T-helper 1 cell (primary cell): ENCODE data around the gene SLC9A4.
"Not testable (repeated sequence)": the region's sequence is repeated elsewhere in the genome, so short reads cannot be mapped to it uniquely, and the experiment has no call there.

Source experiments
- DNase-seq, 5 donors: peaks; one replicate each; pipeline ENCODE4 v3.0.0-alpha.2; 2012 to 2020

SLC9A4 gene

DNA sequence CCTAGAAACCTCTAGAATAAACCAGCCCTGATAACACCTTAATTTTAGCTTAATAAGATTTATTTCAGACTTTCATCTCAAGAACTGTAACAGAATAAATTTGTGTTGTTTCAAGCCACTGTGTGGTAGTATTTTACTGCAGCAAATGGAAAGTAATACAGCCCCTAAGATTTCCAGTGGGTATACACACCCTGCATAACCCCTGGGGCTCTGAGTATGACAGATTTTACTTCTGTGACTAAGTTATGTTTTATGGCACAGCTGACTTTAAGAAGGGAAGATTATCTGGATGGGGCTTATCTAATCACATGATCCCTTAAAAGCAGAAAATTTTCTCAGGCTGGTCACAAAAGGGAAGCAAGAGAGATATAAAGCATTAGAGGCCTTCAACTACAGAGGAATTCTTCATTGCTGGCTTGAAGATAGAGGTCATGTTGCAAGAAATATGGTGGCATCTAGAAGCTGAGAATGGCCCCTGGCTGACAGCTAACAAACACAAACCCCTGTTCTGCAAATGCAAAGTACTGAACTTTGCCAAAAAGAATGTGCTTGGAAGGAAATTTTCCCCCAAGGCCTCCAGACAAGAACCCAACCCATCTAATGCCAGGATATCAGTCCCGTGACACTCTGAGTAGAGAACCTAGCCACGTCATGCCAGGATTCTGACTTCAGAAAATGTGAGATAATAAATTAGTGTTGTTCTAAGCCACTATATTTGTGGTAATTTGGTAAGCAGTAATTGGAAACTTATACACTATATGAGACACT is 78.5 kb downstream of the SLC9A4 start:
- DNase-seq = no peak

DNA sequence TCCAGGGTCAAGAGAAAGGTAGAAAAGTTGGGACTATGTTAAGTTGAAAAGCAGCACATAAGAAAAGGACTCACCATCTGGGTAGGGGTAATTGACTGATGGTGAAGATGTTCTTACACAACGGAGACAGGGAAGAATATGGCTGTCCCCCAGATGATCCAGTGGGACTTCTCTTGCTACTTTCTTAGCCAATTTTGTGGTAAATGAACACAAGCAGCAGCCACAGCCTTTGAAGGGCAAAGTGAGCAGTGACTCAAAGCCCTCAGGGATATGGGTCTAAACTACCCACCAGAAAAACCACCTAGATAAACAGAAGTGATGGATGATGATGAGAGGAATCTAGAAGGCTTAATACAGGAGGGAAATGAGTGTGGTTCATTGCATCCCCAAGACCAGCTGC is 80.6 kb downstream of the SLC9A4 start:
- no peak for DNase-seq

DNA sequence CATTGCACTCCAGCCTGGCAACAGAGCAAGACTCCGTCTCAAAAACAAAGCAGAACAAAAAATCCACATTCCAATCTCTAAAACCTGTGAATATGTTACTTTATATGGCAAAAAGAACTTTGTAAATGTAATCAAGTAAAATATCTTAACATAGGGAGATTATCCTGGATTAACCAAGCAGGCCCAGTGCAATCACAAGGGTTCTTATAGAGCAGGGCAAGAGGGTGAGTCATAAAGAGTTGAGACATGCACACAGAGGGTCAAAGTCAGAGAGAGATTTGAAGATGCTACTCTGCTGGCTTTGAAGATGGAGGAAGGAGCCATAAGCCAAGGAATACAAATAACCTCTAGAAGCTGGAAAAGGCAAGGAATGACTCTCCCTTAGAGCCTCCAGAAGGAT is 85.4 kb downstream of the SLC9A4 start:
- DNase-seq = no peak

DNA sequence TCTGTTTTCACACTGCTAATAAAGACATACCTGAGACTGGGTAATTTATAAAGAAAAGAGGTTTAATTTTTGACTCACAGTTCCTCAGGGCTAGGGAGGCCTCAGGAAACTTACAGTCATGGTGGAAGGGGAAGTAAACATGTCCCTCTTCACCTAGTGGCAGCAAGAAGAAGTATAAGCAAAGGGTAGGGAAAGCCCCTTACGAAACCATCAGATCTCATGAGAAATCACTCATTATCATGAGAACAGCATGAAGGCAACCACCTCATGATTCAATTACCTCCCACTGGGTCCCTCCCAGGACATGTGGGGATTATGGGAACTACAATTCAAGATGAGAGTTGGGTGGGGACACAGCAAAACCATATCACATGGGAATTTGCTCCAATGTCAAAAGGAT is 89.5 kb downstream of the SLC9A4 start:
- DNase-seq = not testable (repeated sequence)

DNA sequence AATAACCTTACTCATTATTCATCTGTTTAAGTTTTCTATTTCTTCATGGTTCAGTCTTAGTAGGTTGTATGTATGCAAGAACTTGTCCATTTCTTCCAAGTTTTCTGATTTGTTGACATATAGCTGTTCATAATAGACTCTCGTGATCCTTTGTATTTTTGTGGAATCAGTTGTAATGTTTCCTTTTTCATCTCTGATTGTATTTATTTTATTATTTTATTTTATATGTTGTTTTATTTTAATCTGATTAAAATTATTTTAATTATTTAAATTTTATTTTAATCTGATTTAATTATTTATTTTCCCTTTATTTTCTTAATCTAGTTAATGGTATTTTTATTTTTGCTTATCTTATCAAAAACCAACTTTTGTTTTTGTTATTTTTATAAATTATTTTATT is 102.9 kb downstream of the SLC9A4 start:
- no peak for DNase-seq

DNA sequence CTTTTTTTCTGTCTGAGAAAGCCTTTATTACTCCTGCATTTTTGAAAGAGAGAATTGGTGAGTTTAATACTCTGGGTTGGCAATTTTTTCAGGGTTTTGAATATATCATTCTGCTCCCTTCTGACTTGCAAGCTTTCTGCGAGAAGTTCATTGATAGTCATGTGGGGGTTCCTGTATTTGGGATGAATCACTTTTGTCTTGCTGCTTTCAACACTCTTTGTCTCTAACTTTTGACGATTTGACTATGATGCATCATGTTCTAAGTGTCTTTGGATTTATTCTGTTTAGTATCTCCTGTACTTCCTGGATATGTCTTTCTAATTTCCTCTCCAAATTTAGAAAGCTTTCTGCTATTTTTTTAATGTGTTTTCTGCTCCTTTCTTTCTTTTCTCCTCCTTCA is 105.3 kb downstream of the SLC9A4 start:
- DNase-seq = no peak

DNA sequence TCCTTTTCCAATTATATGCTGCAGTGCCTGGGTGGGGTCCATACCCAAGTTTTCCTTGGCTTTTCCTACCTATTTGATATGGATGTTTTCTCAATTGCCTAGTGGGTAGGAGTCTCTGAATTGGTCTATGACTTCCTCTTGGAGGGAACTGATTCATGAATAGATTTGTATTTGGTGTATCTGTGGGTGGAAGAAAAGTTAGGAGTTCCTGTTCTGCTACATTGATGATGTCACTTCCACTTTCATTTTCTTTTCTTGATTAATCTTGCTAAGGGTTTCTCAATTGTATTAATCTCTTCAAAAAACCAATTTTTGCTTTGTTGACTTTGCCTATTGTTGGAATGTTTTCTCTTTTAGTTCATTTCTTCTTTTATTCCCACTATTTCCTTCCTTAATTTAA is 108.9 kb downstream of the SLC9A4 start:
- no peak for DNase-seq

DNA sequence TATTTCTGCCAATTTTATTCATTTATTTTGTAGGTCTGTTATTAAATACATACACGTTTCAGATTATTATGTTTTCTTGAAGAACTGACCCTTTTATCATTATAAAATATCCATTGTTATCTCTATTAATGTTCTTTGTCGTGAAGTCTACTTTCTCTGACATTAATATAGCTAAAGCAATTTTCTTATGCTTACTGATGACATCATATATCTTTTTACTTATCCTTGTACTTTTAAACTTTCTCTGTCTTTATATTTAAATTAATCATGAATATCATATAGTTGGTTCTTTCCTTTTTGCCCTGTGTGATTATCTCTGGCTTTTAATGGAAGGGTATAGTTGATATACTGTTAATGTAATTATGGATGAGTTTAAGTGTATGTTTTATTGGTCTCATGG is 109.8 kb downstream of the SLC9A4 start:
- DNase-seq = no peak
